ENCODE results near the gene TMX1.

TMX1 gene

GRCh38 chr14:51294951-51295525, 55.0 kb downstream of the TMX1 start (continued):
- TF ChIP-seq REPIN1 (tag by site-specific recombination; IDR thresholded peaks at IDR 0.05; ENCODE audit: low read depth) (no peak), GLI2 (tag by site-specific recombination; IDR thresholded peaks at IDR 0.05; ENCODE audit: borderline replicate concordance, low read depth) (no peak), ZNF548 (tag by site-specific recombination; IDR thresholded peaks at IDR 0.05) (no peak), ZNF214 (tag by site-specific recombination; IDR thresholded peaks at IDR 0.05; ENCODE audit: borderline replicate concordance) (no peak), KLF16 (tag by site-specific recombination; IDR thresholded peaks at IDR 0.05) (no peak), GLIS1 (tag by site-specific recombination; IDR thresholded peaks at IDR 0.05) (no peak), OVOL3 (tag by site-specific recombination; IDR thresholded peaks at IDR 0.05) (no peak), GLI4 (tag by site-specific recombination; IDR thresholded peaks at IDR 0.05) (no peak), YY1 (tag by site-specific recombination; IDR thresholded peaks at IDR 0.05) (no peak)
- TF ChIP-seq, protein P1, sequence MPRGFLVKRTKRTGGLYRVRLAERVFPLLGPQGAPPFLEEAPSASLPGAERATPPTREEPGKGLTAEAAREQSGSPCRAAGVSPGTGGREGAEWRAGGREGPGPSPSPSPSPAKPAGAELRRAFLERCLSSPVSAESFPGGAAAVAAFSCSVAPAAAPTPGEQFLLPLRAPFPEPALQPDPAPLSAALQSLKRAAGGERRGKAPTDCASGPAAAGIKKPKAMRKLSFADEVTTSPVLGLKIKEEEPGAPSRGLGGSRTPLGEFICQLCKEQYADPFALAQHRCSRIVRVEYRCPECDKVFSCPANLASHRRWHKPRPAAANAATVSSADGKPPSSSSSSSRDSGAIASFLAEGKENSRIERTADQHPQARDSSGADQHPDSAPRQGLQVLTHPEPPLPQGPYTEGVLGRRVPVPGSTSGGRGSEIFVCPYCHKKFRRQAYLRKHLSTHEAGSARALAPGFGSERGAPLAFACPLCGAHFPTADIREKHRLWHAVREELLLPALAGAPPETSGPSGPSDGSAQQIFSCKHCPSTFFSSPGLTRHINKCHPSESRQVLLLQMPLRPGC (tag by site-specific recombination; IDR thresholded peaks at IDR 0.05), result no peak

DNA sequence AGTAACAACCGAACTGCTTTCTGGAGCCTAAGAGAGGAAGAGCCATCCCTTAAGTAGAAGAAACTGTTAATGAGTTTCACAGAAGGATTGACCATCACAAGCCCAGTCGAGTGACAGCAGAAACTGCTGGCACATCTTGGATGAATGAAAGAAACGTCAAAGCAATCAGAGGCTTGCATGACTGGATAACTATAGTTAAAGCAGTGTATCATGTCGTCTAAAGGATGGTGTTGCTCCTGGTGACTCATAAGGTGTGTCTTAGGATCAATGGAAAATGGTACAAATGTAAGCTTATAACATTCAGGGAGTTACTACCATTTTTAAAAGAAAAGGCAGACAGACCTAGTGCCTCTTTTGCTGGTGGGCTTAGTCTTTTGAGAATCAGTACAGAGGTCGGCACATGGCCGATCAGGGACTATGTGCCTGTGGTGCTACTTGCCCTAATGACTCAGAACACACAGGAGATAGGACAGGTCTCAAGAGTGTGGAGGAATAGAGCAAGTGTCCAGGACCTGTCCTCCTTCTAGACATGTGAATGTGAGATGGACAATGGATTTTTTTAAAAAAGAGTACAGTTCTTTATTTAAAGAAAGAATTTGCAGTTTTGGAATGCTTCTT, 55.7 kb downstream of the TMX1 start:
- POLR2A ChIA-PET, result no interaction called here
- no peak for TF ChIP-seq ZNF10 (tag by site-specific recombination; IDR thresholded peaks at IDR 0.05)
- TF ChIP-seq ZNF571 (tag by site-specific recombination; IDR thresholded peaks at IDR 0.05), result no peak
- no peak for TF ChIP-seq ZNF843 (tag by site-specific recombination; IDR thresholded peaks at IDR 0.05)
- TF ChIP-seq ZNF157 (tag by site-specific recombination; IDR thresholded peaks at IDR 0.05), result no peak
- no peak for TF ChIP-seq ZBTB7A (tag by site-specific recombination; IDR thresholded peaks at IDR 0.05; ENCODE audit: low read depth)
- no peak for TF ChIP-seq KLF8 (tag by site-specific recombination; IDR thresholded peaks at IDR 0.05)
- TF ChIP-seq, protein P2, sequence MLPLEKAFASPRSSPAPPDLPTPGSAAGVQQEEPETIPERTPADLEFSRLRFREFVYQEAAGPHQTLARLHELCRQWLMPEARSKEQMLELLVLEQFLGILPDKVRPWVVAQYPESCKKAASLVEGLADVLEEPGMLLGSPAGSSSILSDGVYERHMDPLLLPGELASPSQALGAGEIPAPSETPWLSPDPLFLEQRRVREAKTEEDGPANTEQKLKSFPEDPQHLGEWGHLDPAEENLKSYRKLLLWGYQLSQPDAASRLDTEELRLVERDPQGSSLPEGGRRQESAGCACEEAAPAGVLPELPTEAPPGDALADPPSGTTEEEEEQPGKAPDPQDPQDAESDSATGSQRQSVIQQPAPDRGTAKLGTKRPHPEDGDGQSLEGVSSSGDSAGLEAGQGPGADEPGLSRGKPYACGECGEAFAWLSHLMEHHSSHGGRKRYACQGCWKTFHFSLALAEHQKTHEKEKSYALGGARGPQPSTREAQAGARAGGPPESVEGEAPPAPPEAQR (tag by site-specific recombination; IDR thresholded peaks at IDR 0.05), result no peak
- TF ChIP-seq, protein P3, sequence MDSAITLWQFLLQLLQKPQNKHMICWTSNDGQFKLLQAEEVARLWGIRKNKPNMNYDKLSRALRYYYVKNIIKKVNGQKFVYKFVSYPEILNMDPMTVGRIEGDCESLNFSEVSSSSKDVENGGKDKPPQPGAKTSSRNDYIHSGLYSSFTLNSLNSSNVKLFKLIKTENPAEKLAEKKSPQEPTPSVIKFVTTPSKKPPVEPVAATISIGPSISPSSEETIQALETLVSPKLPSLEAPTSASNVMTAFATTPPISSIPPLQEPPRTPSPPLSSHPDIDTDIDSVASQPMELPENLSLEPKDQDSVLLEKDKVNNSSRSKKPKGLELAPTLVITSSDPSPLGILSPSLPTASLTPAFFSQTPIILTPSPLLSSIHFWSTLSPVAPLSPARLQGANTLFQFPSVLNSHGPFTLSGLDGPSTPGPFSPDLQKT (IDR thresholded peaks at IDR 0.05; ENCODE audit: borderline replicate concordance, low read depth, low read length), result no peak
- TF ChIP-seq ZNF202 (tag by site-specific recombination; IDR thresholded peaks at IDR 0.05; ENCODE audit: borderline replicate concordance), result no peak
- TF ChIP-seq ZNF776 (tag by site-specific recombination; IDR thresholded peaks at IDR 0.05; ENCODE audit: borderline replicate concordance), result no peak
- no peak for TF ChIP-seq SP2 (tag by site-specific recombination; IDR thresholded peaks at IDR 0.05)
- Histone ChIP-seq H3K27ac (ENCODE audit: extremely low read depth, low read depth, low read length) (no peak overlapping the region), H3K4me3 (ENCODE audit: low read depth, low read length) (no peak overlapping the region), H3K9me3 (ENCODE audit: control insufficient read depth, insufficient read depth, low read depth, low read length) (no peaks in the 10 kb centered on the region), H3K4me1 (ENCODE audit: control insufficient read depth, insufficient read depth, low read length) (no peaks in the 10 kb centered on the region), H3K36me3 (ENCODE audit: control insufficient read depth in 2 of 2, insufficient read depth in 1 of 2, low read length in 2 of 2) (no peaks in the 10 kb centered on the region)
- CTCF ChIA-PET, result no interaction called here

DNA sequence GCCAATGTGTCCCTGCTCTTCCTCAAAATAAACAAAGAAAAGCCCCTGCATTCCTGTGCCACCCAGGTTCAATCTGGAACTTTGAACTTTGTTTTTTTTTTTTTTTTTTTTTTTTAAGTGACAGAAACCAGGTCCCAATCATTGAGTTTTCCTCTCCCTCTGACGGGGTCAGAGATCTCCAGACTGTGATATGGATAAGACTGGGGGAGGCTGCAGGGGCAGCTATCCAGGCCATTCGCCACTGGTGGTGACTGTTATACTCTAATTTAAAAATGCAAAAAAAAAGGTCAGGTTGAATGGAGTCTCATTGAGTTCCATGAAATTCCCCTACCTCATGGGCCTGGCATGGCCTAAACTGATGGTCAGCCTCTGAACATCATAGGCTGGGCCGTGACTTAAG, 57.0 kb downstream of the TMX1 start:
- H3K9me3 ChIP-seq (ENCODE audit: control insufficient read depth, insufficient read depth, low read depth, low read length), result no peaks in the 10 kb centered on the region
- CTCF ChIA-PET, result no interaction called here
- no peak overlapping the region for H3K4me3 ChIP-seq (ENCODE audit: low read depth, low read length)
- no peak overlapping the region for H3K27ac ChIP-seq (ENCODE audit: extremely low read depth, low read depth, low read length)
- POLR2A ChIA-PET, result no interaction called here
- no peaks in the 10 kb centered on the region for H3K36me3 ChIP-seq (ENCODE audit: control insufficient read depth in 2 of 2, insufficient read depth in 1 of 2, low read length in 2 of 2)
- no peaks in the 10 kb centered on the region for H3K4me1 ChIP-seq (ENCODE audit: control insufficient read depth, insufficient read depth, low read length)
- TF ChIP-seq ZNF776 (tag by site-specific recombination; IDR thresholded peaks at IDR 0.05; ENCODE audit: borderline replicate concordance) (no peak), ZNF221 (tag by site-specific recombination; IDR thresholded peaks at IDR 0.05; ENCODE audit: borderline replicate concordance) (no peak), KLF1 (tag by site-specific recombination; IDR thresholded peaks at IDR 0.05) (no peak), ZFP3 (tag by site-specific recombination; IDR thresholded peaks at IDR 0.05; ENCODE audit: low read depth) (no peak), ZNF561 (tag by site-specific recombination; IDR thresholded peaks at IDR 0.05; ENCODE audit: borderline replicate concordance) (no peak), ZBTB1 (tag by site-specific recombination; IDR thresholded peaks at IDR 0.05) (no peak), HOXC10 (CRISPR knock-in tag; IDR thresholded peaks at IDR 0.05) (no peak), ZNF416 (tag by site-specific recombination; IDR thresholded peaks at IDR 0.05) (no peak)
- TF ChIP-seq, protein P4, sequence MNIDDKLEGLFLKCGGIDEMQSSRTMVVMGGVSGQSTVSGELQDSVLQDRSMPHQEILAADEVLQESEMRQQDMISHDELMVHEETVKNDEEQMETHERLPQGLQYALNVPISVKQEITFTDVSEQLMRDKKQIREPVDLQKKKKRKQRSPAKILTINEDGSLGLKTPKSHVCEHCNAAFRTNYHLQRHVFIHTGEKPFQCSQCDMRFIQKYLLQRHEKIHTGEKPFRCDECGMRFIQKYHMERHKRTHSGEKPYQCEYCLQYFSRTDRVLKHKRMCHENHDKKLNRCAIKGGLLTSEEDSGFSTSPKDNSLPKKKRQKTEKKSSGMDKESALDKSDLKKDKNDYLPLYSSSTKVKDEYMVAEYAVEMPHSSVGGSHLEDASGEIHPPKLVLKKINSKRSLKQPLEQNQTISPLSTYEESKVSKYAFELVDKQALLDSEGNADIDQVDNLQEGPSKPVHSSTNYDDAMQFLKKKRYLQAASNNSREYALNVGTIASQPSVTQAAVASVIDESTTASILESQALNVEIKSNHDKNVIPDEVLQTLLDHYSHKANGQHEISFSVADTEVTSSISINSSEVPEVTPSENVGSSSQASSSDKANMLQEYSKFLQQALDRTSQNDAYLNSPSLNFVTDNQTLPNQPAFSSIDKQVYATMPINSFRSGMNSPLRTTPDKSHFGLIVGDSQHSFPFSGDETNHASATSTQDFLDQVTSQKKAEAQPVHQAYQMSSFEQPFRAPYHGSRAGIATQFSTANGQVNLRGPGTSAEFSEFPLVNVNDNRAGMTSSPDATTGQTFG (tag by site-specific recombination; IDR thresholded peaks at IDR 0.05; ENCODE audit: borderline replicate concordance), result no peak

Measured in HEK293 (cell line).